GM08714 (cell line): ENCODE measurements around the gene GMPPA.

Source experiments
- H3K4me3 ChIP-seq: fragments of 200-500 bp; sonication (Bioruptor generic); 2 replicates; pipeline ENCODE4 v1.5.1; 2014; ENCODE audit warnings: mild to moderate bottlenecking, low read length, inconsistent platforms
- ZNF274 ChIP-seq: IDR thresholded peaks from 2 replicates; pipeline ENCODE4 v1.6.1; 2012; ENCODE audit warnings: mild to moderate bottlenecking, low read depth, low read length

Gene GMPPA

GRCh38 chr2:219498280-219499057 is at the start of gene GMPPA:
GMPPA (plus strand) TSS chr2:219498891; CDS start chr2:219499976, 1,085 bp downstream.
- peak within 1 kb of the TSS; percentile 96 for H3K4me3 ChIP-seq

GRCh38 chr2:219449609-219450008 is 49.1 kb upstream of the GMPPA start:
- H3K4me3 ChIP-seq = no peak overlapping the region
- no peak for TF ChIP-seq ZNF274

More at GRCh38 chr2:219498280-219499057, at the start of gene GMPPA:
- no peak for TF ChIP-seq ZNF274

- TF ChIP-seq ZNF274 = no peak
- H3K4me3 ChIP-seq = no peak overlapping the region
Measured at GRCh38 chr2:219451661-219452360, 46.9 kb upstream of the GMPPA start.

- no peak overlapping the region for H3K4me3 ChIP-seq
- TF ChIP-seq ZNF274 = no peak
Measured at GRCh38 chr2:219452361-219453317, 46.1 kb upstream of the GMPPA start.

GRCh38 chr2:219453671-219454590 is 44.8 kb upstream of the GMPPA start:
- no peak overlapping the region for H3K4me3 ChIP-seq
- no peak for TF ChIP-seq ZNF274

GRCh38 chr2:219455581-219455980 is 43.1 kb upstream of the GMPPA start:
- TF ChIP-seq ZNF274 = no peak
- no peak overlapping the region for H3K4me3 ChIP-seq

- H3K4me3 ChIP-seq = no peak overlapping the region
- no peak for TF ChIP-seq ZNF274
Measured at GRCh38 chr2:219457784-219458369, 40.8 kb upstream of the GMPPA start.

GRCh38 chr2:219458996-219459395 is 39.7 kb upstream of the GMPPA start:
- TF ChIP-seq ZNF274 = no peak
- H3K4me3 ChIP-seq = no peak overlapping the region

- H3K4me3 ChIP-seq = no peak overlapping the region
- TF ChIP-seq ZNF274 = no peak
Measured at GRCh38 chr2:219459460-219460311, 39.0 kb upstream of the GMPPA start.

GRCh38 chr2:219460424-219460926 is 38.2 kb upstream of the GMPPA start:
- TF ChIP-seq ZNF274 = no peak

GRCh38 chr2:219461047-219461514 is 37.6 kb upstream of the GMPPA start:
- TF ChIP-seq ZNF274 = no peak
- no peak overlapping the region for H3K4me3 ChIP-seq

More at GRCh38 chr2:219460424-219460926, 38.2 kb upstream of the GMPPA start:
- no peak overlapping the region for H3K4me3 ChIP-seq

GRCh38 chr2:219461669-219462068 is 37.0 kb upstream of the GMPPA start:
- H3K4me3 ChIP-seq = no peak overlapping the region
- TF ChIP-seq ZNF274 = no peak
